COR-L47 (cell line): ENCODE measurements around the gene ABR.

Experiments used
- DNase-seq: peaks from one replicate; lab custom pipeline; 2025; lab: John Stamatoyannopoulos, UW

The ABR gene

GRCh38 chr17:958712-959451, 220.9 kb downstream of the ABR start:
- no peak for DNase-seq

- no peak for DNase-seq
Observed at GRCh38 chr17:957856-958421, 221.8 kb downstream of the ABR start.

GRCh38 chr17:956905-957304, 222.9 kb downstream of the ABR start:
- no peak for DNase-seq

- no peak for DNase-seq
Observed at GRCh38 chr17:954431-955164, 225.2 kb downstream of the ABR start.

GRCh38 chr17:953767-954166, 226.0 kb downstream of the ABR start:
- DNase-seq = no peak
